GM23248 (cell line): ENCODE results near the gene SZT2.

Experiments
- EZH2 ChIP-seq: fragments of 200-600 bp; sonication (generic); IDR thresholded peaks from 2 replicates; pipeline ENCODE4 v1.6.1; 2018; ENCODE audit warnings: antibody characterized with exemption, mild to moderate bottlenecking; ENCODE audit not compliant: insufficient read depth, poor library complexity, severe bottlenecking
- EZH2phosphoT487 ChIP-seq: fragments of 200-600 bp; sonication (generic); IDR thresholded peaks from 2 replicates; pipeline ENCODE4 v1.6.1; 2018; ENCODE audit warnings: antibody characterized with exemption, moderate library complexity, mild to moderate bottlenecking, low read depth; ENCODE audit not compliant: insufficient read depth

DNA sequence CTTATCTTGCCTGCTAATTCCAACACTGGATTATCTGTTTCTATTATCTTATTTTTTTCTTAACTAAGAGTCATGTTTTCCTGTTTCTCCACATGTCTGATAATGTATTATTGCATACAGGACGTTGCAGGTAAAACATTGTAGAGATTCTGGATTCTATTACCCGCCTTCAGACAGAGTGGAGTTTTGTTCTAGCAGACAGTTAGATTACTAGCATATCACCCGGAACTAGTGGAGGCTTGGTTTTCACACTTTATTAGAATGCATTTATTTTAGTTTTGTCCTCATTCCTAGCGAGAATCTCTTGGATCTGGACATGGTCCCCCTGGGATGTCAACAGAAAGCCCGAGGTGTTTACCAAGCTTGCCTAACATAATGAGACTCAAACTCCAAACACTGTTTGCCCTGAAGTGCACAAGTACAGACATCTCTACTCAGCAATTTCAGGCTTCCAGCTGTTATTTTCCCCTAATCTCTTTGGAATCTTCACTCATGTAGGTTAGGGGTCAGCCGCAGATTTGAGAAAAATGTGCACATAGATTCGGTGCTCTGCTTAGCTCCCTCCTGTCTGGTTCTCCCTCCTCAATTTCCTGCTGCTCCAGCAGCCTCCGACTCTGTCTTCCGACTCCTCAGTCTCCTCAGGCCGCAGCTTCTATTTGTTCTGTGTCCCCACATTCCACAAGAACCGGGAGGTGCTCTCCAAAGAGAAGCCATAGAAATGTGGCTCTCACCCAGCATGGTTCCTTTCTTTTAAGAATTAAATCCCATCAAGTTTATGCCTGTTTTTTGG, 104.2 kb downstream of the SZT2 start:
- TF ChIP-seq EZH2 (no peak), EZH2phosphoT487 (no peak)
